GOT3 (cell line): ENCODE data around the gene PLN.

Experiments used
- DNase-seq: peaks from one replicate; lab custom pipeline; 2025; ENCODE audit warnings: mixed read lengths; lab: John Stamatoyannopoulos, UW

The PLN gene

DNA sequence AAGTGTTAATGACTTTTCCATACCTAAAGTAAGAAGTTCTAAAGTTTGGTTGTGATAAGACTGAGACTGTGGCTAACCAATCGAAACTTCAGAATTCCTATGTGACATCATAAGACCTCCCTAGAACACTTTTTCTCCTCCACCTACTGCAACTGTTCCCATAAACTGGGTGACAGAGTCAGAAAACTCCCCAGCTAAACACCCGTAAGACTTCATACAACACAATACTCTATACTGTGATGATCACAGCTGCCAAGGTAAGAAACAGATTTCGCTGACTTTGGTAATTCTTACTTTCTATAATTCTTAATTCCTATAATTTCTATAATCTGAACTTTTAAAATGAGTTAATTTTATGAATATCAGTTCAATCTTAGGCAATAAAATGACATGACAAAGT lies at the start of gene PLN:
Gene PLN, plus strand, starts transcription at position 161 of the 400 bp plus-strand sequence. CDS start 10,626 bp downstream, outside the sequence.
- DNase-seq: no peak

DNA sequence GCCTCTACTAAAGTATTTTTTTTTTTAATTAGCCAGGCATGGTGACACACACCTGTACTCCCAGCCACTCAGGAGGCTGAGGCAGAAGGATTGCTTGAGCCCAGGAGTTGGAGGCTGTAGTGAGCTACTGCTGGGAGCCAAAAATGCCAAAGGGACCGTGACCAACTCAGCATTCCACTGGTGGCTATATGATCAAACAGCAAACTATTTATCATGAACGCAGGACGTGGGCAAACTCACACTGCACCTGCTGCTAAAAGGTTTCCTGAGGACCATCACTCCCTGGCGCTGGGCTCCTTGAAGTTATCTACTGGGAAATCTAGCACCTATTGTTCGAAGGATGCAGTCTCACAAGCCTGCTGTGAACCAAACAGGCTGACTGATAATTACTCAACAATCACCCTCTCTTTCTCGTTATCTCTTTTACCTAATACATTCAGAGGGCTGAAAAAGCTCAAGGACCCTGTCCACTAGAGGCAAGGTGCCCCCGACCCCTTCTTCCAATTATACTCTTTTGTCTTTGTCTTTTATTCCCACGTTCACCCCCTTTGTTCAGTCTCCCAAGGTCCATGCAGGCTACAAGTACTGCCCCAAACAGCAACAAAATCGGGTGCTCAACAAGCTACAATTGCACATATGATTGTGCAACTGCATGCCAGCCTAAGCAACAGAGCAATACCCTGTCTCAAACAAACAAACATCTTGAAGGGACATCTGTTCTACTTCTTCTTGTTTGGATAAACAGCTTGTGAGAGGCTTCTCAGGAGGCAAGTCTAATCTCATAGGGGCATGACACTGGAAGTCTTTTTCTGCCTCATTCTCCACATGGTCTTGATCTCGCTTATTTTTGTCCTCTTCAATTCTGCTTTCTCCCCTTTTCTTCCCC lies 47.7 kb upstream of the PLN start:
- no peak for DNase-seq

DNA sequence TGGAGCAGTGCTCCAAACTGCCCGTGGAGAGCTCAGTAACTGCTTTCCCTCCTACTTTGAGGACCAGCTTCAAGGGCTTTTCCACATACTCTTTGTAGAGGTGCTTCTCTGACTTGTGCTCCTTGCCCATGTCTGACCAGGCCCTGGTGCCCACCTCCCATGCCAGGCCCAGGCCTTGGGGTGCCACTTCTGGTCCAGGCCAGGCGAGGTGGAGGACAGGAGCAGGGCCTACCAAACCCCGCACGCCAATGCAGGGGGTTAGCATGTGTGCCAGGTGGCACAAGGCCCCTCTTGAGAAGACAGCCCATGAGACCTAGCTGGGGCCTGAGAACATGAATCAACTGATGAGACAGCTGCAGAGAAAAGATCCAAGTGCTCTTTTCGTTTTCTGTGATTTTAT lies 47.0 kb upstream of the PLN start:
- no peak for DNase-seq

DNA sequence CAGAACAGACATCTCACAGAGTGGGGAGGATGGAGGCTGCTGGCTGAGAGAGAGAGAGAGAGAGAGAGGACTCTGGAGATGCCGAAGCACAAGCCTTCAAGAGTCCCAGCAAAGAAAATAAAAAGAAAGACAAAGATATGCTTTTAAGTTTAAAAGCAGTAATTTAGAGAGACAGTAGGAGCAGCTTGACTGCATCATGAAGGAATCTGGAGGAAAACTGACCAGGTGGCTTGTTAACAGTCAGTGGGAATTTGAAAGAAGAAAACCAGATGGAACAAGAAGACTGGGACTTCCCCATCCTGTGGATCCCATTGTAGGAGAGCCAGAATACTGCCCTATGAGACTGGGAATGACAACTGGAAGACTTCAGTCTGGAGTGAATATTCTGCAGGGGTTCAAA lies 46.3 kb upstream of the PLN start:
- DNase-seq: no peak

DNA sequence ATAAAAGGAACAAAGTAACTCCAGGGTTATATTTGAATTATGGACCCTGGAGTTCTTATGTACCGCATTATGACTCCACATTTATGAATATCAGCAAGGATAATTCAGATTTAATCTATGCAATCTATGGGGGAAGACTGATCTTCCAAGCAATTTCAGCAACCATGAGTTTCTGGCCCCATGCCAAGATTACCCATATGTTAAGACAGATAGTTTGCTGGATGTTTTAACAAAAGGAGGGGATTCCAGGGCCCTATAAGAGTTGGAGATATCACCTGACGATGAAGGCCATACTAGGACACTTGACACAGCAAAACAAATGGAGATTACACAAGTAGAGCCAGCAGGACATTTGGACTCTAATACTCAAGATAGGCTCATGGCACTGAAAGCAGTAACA lies 45.9 kb upstream of the PLN start:
- DNase-seq: no peak

DNA sequence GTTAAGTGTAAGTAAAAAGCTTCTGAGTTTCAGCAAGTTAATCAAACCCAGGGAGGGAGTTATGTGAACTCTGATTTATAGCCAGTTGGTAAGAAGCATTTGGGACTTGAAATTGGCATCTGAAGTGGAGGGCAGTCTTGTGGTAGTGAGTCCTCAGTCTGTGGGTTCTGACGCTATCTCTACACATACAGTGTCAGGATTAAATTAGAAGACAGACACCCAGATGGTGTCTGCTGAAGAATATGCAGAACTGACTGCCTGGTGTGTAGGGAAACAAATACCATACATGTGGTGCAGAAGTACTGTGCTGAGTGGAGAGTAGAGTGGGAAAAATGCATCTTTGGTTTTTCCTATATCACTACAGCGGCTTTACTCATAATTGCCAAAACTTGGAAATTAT lies 43.5 kb upstream of the PLN start:
- DNase-seq: no peak

DNA sequence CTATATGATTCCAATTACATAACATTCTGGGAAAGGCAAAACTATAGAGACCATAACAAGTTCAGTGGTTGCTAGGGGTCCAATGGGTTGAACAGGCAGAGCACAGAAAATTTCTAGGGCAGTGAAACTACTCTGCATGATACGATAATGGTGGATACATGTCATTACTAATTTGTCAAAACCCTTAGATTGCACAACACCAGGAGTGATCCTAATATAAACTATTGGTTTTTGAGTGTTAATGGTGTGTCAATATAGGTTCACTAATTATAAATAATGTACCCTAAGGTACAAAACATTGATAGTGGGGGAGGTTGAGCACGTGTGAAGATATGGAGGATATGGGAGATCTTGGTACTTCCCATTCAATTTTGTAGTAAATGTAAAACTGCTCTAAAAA lies 42.4 kb upstream of the PLN start:
- no peak for DNase-seq

DNA sequence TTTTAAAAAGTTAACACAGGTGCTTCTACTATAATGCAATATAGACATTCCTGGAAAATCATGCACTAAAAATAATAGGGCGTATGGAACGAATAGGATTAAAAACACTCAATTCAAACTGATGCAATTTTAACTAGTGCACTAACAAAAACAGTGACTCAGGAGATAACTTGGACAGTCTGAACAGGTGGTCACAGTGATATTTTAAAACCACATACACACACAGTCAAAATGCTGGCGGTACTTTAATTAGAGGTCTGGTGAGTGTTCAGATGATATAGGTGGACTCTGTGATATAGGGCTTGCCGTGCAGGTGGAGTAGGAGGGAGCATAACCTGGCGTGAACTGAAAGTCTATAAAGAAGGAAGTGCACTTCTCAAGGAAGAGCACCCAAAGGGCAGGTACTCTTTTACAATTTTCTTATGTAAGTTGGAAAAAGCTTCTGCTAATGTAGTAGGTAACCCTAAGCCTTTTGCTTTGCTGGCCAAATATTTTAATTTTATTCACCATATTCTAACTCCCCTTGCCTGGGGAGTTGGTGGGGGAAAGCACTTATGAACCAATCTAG lies 41.9 kb upstream of the PLN start:
- DNase-seq: no peak

DNA sequence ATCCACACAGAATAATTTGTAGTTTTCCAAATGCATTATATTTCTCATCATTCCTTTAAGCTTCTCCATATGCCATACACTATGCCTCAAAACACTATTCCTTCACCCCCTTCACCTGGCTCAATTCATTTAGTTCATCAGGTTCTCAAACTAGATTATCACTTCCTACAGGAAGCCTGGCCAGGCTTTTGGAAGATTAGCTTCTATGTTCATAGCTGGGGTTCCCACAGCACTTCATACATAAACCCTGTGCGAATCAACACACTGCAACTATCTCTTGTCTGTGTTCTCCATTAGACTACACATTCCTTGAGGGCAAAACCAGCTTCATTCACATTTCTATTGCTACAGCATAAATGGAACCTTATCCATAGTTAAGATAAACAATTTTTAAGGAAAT lies 40.5 kb upstream of the PLN start:
- no peak for DNase-seq

DNA sequence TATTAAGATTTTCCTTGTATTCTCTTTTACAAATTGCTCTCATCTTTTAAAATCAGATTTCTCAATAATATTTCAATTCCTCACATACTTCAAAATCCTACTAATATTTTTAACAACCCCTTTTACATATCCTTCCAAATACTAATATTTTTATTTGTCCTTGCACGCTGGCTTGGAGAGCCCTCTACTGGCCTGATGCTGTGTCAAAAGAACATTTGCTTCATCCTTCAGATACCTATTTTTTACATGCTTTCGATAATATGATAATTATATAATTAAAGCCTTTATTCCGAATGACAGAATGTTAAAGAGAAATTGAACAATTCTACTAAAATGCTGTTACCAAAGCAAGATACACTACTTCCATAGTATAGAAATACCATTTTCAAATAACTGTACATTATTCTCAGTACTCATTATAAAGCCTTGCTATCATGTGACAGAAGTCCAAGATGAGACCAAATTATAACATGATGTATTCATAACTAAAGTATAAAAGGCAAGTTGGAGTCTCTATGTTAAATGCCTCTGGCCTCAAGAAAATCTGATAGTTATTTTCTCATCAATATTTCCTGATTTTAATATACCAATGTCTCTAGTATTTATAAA lies 39.0 kb upstream of the PLN start:
- no peak for DNase-seq

DNA sequence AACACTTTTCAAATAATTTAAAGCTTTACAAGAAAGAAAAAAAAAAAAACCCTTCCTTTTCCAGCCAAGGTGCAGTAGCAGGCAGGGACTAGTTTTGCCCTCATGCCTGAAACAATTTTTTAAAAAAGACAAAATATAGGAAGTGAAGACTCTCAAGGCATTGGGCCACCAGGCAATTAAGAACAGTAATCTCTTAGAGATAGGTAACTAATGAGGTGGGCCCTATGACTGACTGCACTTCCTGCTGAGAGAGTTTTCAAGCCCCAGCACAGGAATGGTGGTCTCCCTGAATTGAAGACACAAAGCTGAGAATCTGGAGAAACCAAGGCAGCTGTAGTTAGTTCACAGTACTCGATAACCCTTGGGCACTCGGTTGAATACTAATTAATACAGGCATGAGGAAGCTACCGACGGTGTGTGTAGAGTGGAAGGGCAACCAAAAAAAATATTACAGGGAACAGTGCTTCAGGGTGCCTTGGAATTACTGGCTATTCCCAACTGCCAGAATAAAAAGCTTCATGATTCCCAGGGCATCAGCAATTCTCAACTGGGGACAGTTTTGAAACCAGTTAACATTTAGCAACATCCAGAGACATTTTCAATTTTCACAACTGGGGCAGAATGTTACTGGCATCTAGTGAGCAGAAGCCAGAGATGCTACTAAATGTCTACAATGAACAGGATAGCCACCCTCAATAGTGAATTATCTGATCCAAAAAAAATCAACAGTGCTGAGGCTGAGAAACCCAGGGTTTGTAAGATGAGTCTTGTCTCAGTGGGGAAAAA lies 36.0 kb upstream of the PLN start:
- DNase-seq: no peak

DNA sequence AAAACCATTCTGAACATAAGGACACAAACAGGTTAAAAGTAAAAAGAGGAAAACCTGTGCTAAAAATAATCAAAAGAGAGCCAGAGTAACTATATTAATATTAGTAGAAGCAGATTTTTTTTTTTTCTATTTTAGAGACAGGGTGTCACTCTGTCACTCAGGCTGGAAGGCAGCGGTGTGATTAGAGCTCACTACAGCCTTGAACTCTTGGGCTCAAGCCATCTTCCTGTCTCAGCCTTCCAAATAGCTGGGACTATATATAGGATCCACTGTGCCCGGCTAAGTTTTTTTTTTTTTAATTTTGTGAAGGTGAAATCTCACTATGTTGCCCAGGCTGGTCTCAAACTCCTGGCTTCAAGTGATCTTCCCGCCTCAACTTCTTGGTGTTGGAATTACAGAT lies 33.4 kb upstream of the PLN start:
- DNase-seq: no peak

DNA sequence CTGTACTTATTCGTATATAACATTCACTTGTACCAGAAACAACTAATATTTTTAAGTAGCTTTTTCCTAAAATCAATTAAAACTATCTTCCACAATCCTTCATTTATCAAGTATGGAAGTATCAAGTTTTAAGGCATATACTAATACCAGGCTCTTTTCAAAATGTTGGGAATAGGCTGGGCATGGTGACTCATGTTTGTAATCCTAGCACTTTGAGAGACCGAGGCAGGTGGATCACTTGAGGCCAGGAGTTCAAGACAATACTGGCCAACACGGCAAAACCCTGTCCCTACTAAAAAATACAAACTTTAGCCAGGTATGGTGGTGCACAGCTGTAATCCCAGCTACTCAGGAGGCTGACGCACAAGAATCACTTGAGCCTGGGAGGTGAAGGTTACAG lies 25.7 kb upstream of the PLN start:
- DNase-seq: no peak

DNA sequence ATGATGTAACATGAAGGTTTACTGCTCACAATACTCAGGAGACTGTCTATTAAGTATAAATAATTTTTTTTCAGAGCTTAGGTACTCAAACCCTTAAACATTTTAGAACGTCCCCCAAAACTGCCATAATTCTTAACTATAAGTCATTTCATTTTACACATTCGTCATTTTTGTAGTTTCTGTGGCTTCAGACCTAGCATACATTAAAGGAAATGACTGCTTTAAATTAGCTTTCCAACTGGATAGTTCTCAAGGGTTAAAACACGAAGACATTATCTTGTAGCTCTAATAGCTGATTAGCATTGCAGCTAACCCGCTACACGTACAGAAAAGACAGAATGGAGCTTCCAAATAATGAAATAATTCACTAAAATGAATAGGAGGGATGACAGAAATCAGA lies 24.9 kb upstream of the PLN start:
- no peak for DNase-seq

DNA sequence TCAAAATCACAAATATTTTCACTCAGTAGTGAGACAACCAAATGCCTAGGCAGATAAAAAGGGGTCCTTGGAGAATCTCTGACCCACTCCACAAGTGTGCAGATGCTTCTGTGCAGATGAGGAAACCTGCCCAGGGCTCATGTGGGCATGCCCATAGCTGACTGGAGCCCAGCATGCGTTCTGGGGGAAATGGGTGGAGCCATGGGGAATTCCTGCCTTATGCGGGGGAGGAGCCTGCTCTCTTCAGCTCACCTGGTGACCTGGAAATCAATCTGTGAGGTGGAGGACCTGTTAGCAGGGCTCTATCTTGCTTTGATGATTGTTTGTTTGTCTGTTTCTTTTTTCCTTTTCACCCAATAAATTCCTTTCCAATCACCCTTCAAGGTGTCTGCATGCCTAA lies 23.4 kb upstream of the PLN start:
- DNase-seq: no peak

DNA sequence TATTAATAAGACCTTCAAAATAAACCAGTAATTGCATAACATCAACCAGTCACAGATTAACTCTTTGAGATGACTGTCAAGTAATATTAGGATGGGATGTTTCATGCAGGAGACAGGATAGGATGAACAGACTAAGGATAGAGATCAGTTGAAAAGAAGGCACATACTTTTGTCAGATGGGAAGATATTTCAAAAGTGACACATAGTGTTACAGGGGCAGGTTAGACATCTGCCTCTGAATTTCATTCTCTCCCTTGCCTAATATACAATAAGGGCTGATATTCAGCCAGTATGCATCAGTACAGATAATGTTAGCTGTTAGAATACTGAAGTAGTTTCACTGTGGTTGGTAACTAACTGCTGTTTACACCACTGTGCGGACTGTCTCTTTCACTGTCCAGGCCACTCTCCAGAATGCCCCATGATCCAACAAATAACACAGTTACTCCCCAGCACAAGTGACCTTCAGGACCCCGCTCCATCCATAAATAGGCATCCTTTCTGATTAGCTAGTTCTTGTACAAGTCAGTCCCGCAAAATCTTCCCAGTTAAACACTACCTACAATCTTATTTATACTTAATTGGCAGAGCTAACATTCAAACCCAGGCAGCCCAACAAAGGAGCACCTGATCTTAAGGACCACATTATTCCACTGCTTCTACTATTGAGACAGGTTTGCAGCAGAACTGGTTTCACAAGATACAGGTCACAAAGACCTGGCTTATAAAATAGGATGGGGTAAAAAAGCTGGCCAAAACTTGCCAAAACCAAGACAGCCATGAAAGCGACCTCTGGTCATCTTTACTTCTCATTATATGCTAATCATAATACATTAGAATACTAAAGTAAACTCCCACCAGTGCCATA lies 21.9 kb upstream of the PLN start:
- DNase-seq: no peak

DNA sequence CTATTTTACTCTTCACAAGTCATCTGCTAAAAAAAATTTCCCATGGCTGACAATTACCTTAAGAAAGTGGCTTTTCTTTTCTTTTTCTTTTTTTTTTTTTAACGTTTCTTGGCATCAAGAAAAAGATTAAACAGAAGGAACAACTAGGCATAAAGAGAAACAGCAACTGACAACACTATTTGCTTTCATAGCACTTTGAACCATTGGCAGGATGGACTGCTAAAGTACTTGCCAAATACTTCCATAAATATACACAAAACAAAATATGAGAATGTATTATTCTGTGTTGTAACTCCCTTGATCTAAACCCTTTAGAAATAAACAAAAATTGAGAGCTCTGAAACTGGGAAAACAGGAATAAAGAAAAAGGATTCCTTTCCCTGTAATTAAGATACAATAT lies 20.0 kb upstream of the PLN start:
- no peak for DNase-seq

DNA sequence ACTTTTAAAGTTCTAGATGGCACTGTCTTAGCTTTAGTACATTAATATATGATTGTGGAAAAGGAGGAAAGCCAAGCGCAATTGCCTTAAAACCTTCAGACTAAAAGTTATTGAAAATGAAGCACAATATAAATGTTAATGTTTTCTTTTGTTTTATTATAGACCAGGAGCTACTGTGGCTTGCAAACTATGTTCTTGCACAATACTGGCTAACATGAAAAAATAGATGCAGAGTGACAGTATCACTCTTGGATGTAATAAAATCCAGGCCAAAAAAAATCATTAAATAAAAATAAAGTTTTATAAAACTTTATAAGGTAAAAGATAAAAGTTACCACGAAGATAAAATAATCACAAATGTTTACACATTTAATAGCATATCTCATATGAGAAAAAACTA lies 18.3 kb upstream of the PLN start:
- no peak for DNase-seq

DNA sequence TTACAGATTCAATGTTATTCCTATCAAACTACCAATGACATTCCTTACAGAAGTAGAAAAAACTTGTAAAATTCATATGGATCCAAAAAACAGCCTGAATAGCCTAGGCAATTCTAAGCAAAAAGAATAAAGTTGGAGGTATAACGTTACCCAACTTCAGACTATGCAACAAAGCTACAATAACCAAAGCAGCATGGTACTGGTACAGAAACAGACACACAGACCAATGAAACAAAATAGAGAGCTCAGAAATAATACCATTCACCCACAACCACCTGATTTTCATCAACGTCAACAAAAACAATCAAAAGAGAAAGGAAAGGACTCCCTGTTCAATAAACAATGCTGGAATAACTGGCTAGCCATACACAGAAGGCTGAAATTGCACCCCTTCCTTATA lies 17.2 kb upstream of the PLN start:
- DNase-seq: no peak

DNA sequence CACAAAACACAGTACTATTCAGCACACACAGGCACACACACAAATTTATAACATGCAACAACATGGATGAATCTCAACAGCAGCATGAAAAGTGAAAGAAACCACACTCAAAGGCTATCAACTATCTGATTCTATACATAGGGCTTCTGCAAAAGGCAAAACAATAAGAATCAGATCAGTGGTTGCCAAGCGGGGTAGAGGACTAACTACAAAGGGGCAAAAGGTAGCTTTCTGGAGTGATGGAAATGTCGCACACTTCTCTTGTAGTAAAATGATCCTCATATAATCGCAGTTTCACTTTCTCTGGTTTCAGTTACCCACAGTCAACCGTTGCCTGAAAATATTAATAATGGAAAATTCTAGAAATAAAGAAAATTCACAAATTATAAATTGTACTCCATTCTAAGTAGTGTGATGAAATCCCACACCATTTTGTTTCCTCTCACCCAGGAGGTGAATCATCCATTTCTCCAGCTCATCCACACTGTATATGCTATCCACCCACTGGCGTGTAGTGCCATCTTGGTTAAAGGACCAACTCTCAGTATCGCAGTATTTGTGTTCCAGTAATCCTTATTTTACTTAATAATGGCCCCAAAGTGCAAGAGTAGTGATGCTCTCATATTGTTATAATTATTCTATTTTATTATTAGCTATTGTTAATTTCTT lies 12.8 kb upstream of the PLN start:
- DNase-seq: no peak

DNA sequence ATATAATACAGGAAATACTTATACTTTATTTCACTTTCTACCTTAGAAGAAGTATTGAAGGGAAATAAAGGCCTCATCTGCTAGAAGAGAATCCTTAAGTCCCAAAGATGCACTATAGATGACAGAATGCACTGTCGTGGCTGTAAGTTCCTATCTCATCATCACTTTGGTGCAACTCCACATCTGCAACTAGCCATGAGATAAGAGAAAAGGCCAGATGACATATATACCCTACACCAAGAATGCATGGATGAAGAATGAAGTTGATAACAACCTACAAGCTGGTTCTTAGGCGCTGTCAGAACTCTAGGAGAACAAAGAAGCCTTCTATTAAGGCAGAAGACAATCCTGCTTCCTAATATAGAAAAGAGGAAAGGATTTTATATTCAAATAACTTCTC lies 11.6 kb upstream of the PLN start:
- no peak for DNase-seq
